Forelimb muscle (tissue), 1 donor: ENCODE data around the gene APBB2. TPM values are rescaled to one million over a fixed set of nuclear protein-coding genes. Genes with fewer than 3 reads are reported as not detected.

ENCODE experiments used
- DNase-seq: peaks from one replicate; pipeline ENCODE4 v3.0.0-alpha.2; 2013; ENCODE audit warnings: low read depth
- polyA plus RNA-seq: library from polyadenylated mRNA; unstranded; fragments of 120-200 nt; gene quantifications from one replicate; pipeline ENCODE4 v1.2.1, GENCODE V29; 2013; ENCODE audit not compliant: insufficient read length

Gene APBB2
- polyA plus RNA-seq, 1 donor: 33.9 TPM

- DNase-seq: no peak
These were observed 24.7 kb downstream of the APBB2 start for GRCh38 chr4:41189666-41190065.

- no peak for DNase-seq
These were observed 25.3 kb downstream of the APBB2 start for GRCh38 chr4:41189076-41189475.

GRCh38 chr4:41185614-41186592 is 28.4 kb downstream of the APBB2 start:
- DNase-seq: no peak

- no peak for DNase-seq
These were observed 30.3 kb downstream of the APBB2 start for GRCh38 chr4:41184009-41184408.

GRCh38 chr4:41183021-41183553 is 31.3 kb downstream of the APBB2 start:
- DNase-seq: no peak

GRCh38 chr4:41181037-41181436 is 33.3 kb downstream of the APBB2 start:
- DNase-seq: no peak

- no peak for DNase-seq
These were observed 34.7 kb downstream of the APBB2 start for GRCh38 chr4:41179498-41180195.

- DNase-seq: no peak
These were observed 35.7 kb downstream of the APBB2 start for GRCh38 chr4:41178372-41179370.

GRCh38 chr4:41177016-41177415 is 37.3 kb downstream of the APBB2 start:
- DNase-seq: no peak

GRCh38 chr4:41176340-41176739 is 38.0 kb downstream of the APBB2 start:
- peak; percentile 24 for DNase-seq

GRCh38 chr4:41175794-41176193 is 38.5 kb downstream of the APBB2 start:
- no peak for DNase-seq

- DNase-seq: no peak
These were observed 39.9 kb downstream of the APBB2 start for GRCh38 chr4:41174444-41174843.

- DNase-seq: no peak
These were observed 41.6 kb downstream of the APBB2 start for GRCh38 chr4:41172786-41173185.

GRCh38 chr4:41169256-41169800 is 45.0 kb downstream of the APBB2 start:
- DNase-seq: no peak

GRCh38 chr4:41167191-41167590 is 47.2 kb downstream of the APBB2 start:
- no peak for DNase-seq

GRCh38 chr4:41164405-41164804 is 49.9 kb downstream of the APBB2 start:
- DNase-seq: no peak

- no peak for DNase-seq
These were observed 53.0 kb downstream of the APBB2 start for GRCh38 chr4:41161355-41161754.

- DNase-seq: no peak
These were observed 53.5 kb downstream of the APBB2 start for GRCh38 chr4:41160856-41161255.

GRCh38 chr4:41160012-41160789 is 54.1 kb downstream of the APBB2 start:
- DNase-seq: no peak

- DNase-seq: no peak
These were observed 55.6 kb downstream of the APBB2 start for GRCh38 chr4:41158756-41159155.
